ENCODE data around the gene BTBD18.

The BTBD18 gene

DNA sequence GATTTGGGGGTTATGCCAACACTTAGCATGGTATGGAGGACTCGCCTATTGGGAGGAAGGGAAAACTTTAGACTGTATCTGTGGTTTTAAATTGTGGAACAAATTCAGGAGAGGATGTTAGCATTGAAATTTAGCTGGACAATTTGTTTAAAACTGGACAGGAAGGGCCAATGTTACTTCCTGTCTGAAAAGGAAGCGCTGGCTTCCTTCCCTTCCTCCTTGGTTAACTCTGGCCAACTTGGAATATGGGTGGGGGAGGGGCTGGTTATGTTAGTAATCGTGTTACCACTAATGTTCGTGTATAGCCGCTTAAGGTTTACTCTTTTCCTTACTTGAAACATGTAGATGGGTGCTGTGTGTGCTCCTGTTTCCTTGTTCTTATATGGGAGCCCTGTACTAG is 23.9 kb upstream of the BTBD18 start:
- DNase-seq: no peak

DNA sequence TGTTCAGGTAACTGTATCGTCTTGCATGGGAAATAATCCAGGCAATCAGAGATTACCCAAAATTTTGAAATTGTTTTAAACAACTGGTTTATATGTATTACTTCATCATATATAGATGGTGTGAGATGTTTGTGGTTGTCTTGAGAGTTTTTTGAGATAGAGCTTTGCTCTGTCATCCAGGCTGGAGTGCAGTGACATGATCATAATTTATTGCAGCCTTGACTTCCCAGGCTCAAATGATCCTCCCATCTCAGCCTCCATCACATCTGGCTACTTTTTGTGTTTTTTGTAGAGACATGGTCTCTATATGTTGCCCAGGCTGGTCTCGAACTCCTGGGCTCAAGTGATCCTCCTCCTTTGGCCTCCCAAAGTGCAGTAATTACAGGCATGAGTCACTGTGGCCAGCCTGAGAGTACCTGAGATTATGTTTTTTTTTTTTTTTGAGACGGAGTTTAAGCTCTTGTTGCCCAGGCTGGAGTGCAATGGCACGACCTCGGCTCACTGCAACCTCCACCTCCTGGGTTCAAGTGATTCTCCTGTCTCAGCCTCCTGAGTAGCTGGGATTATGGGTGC is 21.5 kb upstream of the BTBD18 start:
- DNase-seq: no peak

DNA sequence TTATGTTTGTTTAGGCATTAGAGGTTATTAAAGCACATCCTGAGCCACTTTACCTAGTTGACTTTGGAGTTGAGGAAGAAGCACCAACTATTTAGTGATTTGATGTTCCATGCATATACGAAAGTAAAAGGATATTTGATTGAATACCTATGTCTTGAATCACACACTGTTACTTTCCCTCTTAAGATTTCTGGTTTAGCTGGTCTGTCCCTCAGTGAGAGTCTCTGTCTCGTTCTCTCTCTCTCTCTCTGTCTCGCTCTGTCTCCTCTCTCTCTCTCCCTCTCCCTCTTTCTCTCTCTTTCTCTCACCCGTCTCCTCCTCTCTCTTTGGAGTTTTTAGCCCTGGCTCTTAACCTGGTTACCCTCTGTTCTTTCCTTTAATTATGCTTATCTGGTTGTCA is 20.9 kb upstream of the BTBD18 start:
- no peak for DNase-seq

DNA sequence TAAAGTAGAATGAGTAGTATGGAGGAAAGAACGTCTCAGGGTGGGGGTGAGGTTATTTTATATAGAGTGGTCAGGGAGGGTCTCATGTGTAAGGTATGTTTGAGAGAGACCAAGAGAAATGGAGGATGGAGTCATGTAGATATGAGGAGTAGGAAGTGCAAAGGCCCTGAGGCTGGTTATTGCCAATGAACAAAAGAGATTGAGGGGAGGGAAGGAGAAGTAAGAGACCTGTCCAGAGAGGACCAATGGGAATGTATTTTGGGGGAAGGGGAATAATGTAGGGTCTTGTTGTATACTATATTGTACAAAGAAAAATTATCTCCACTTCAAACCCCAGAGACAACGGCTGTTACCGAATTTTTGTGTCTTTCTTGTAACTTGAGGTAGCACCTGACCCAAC is 19.7 kb upstream of the BTBD18 start:
- DNase-seq: no peak

DNA sequence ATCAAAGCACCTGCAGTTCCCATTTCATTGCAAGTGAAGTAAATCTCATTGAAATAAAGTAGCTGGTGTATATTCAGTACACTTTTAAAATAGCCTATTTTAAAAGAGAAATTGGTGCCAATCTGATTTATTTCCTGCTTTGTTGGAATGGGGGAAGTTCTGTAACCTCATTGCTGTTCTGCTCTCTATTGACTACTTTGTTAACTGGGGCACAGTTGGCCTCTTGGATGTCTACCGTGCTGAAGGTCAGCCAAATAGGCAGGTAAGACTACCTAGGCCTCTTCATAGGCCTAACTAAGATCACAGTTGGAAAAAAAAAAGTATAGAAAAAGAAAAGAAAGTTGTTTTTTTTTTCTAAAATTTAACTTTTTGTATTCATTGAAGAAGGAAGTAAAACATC is 19.2 kb upstream of the BTBD18 start:
- DNase-seq: no peak

DNA sequence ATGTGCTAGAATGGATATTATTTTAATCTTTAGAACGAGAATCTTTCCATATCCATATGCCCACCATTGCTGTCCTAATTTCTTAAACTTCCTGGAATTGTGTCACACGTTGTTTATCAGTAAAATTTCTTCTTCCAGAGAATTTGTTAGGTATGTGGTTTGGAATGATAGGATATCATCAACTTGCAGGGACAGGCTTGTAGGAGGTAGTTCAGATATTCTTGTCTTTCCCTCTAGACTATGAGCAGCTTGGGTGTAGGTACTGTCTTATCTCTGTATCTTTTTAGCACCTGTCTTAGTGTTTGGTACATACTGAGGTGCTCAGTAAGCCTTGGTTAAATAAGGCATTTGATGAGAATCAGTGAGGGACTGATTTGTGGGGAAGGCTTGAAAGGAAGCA is 13.4 kb upstream of the BTBD18 start:
- DNase-seq: no peak

DNA sequence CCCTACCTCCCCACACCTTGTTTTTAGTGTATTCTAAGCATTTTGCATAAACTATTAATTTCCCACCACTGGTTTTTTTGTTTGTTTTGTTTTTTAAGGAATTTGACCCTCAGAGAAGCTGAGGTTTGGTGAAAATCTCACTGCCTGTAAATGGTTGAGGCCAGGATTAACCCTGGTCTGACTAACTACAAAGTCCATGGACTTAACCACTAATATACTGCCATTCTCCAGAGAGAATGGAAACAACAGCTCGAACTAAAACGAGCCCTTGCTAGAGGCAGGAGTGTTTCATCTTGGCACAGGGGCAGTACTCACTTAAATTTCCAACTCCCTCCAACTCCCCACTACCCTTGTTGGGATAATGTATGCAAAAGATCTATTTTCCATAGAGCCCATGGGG is 12.9 kb upstream of the BTBD18 start:
- DNase-seq: no peak

DNA sequence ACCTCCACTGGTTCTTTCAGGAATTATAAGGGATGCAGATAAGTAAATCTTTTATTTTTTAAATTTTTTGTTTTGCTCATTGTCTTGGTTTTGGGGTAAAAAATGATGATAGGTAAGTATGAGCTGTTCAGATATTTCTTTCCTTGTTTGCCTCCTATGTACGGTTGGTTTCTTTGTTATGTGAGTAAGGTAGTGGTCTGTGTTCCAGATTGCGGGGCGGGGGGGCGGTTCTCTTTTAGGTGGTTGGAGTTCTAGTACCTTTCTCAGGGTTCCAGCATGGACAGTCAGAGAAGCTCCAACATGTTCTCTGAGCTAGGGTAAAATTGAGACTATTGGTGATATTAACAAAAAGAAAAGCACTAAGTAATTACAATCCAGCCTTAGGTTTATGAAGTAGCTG is 12.4 kb upstream of the BTBD18 start:
- DNase-seq: no peak

DNA sequence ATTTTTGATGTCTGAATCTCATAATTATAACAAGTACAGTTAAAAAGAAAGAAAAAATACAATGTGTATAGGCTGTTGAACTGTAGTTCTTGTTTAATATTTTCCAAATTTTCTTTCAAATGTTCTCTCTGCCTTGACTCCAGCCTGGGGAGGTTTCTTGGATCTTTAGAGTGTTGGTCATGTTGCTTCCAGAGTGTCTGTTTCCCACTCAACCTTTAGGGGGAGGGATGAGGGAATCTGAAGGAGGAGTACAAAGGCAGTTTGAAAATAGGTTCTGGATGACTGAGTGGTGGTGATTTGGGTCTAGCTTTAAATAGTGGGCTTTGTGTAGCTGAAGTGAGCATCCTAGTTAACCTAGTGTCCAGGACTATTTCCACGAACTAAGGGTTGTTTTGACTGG is 11.9 kb upstream of the BTBD18 start:
- DNase-seq: no peak

DNA sequence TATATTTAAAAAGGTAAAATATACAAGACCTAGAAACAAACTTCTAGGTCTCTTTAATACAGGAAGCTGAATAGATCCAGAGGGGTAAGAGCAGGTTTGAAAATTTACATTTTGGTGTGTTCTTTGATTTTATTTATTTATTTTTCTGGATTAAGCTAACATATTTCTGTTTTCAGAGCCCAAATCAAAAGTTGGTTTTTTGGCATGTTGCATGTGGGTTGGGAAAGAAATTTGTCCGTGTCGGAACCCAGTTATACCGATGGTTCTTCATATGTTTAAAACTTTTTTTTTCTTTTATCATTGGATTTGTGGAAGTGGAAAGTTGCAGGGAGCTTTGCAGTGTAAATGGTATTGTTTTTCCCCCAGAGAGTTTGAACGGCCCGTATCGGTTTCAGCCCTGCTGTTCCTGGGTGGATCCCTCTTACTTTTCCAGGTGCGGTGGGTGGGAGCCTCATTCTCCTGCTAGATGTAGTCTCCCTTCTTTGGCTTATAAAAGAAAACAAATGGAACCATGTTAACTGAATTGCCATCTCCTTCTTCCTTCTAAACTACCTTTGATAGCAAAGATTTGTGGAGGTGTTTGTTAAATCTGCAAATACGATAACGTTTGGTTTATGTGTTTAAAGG is 10.7 kb upstream of the BTBD18 start:
- no peak for DNase-seq

DNA sequence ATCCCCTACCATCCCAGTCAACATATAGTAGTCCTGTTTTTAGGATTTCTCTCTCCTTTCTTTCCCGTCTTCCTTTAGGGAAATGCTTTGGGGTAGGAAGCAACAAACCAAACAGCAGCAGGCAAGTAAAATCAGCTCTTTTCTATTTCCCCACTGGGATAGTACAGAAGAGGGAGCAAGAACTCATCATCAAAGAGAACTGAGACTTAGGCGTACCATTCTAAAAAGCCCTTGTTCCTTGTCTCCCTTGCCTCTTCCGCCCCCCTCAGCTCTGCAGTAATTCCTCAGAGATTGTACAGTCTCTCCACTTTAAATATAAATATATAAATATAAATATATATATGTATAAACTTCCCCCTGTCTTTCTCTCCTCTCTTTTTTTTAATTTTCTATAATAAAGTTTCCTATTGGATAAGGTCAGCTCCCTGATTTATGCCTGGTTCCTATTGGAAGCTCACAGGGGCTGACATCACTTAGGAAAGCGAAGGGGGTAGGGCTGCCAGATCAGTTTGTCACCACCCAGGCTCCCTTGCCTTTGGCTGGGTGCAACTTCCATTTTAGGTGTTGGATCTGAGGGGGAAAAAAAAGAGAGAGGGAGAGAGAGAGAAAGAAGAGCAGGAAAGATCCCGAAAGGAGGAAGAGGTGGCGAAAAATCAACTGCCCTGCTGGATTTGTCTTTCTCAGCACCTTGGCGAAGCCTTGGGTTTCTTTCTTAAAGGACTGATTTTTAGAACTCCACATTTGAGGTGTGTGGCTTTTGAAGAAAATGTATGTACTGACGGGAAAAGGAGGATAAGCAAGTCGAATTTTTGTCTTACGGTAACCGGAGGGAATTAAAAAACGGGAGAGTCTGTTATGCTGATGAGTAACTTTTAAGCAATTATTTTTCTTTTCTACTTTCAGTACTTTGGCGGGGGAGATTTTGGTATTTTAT is 9.9 kb upstream of the BTBD18 start, which contains the start of gene CTNND1:
CTNND1 (plus strand) TSS at position 502 of the 934 bp plus-strand sequence. CDS start 29,677 bp downstream, outside the sequence.
- no peak for DNase-seq

DNA sequence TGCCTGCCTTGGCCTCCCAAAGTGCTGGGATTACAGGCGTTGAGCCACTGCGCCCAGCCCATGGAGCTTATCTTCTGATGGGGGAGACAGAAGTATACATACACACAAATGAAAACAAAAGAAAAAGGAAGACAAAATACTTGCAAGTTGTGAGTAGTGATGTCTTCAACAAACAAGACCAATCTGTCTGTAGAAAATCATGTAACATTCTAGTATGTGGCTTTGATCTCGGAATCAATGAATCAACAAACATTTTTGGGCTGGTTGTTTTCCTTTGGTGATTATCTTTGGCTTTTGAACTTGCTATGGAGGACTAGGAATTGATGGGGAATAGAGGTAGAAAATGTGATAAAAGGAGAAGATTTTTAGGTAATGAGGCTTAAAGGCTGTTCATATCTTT is 6.6 kb upstream of the BTBD18 start:
- DNase-seq: no peak

DNA sequence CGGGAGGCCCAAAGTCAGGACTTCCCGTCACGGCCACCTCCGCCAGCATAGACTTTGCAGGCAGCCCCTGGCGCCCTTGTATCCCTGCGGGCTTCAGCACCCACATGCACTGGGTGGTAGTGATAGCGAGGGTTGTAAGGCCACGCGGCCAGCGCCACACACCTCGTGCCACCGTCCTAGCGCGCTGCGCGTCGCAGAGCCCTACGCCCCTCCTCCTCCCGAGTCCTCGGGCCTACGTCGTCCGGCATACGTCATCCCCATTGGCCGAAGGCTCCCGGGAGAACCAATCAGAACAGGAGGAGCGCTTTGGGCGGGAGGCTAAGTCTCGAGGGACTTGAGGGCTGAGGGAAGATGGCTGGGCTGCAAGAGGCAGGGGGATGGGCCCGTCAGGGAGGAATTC is 1.3 kb upstream of the BTBD18 start:
- no peak for DNase-seq

DNA sequence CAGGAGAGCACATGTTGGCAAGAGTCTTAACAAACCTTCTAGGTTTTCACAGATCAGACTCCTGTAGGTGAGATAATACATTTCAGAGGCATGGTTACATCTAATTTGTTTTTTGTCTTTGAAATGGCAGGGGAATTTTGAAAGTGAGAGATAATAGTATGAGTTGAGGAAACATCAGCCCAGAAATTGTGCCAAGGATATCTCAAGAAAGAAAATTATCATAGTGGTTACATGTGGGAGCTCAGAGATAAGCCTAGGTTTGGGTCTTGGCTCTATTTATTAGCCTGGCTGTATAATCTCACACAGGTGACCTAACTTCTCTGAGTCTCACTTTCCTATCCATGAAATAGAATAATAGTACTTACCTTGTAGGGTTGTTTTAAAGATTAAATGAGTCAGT is 443 bp downstream of the BTBD18 start:
- no peak for DNase-seq

DNA sequence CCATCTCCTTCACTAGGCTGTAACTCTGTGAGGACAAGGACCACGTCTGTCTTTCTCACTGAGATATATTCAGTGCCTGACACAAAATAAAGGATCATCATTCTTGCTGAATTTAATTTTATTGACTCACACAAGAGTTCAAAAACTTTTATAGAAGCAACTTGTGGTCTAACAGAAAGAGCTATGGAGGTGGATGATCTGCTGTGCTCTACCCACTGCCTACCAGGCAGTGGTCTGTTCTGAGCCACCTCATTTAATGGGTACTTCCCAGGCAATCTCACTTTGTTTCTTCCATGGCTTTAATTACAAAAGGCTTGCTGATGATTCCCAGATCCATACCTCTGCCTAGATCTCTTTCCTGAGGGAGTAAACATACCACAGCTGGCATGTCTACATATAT is 4.7 kb downstream of the BTBD18 start:
- DNase-seq: no peak

DNA sequence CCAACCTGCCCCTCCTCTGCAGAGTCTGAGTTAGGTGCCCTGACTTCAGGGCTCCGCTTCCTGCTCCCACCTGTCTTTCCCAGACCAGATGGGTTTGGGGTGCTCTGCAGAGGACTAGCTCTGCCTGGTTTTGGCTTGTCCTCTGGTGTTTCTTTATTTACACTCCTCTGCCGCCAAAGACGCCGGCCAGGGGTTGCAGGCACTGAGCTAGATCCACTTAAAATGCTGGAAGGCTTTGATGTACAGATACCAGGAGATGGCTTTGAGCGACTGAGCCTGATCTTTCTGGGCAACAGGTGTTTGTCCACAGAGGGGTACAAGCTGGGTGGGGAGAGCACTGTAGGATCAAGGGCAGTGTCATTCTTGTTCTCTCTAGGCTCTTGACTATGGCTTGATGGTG is 6.4 kb downstream of the BTBD18 start:
- DNase-seq: no peak

DNA sequence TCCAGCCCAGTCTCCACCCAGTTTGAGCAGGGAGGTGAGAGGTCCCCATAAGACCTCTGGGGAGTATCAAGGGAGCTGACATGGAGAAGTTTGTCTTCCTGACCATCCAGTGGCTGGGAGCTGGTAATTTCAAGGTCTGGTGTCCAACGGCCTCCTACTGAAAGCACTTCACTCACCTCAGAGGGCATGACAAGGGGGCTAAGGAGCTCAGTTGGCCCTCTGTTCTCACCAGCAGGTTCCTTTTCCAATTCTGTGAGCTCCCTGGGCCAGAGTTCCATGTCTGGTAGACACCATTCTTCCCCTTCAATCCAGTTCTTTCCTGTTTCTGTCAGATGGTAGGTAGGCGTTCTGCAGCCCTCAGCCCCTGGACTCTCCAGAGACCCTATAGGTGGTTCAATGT is 7.3 kb downstream of the BTBD18 start:
- no peak for DNase-seq

DNA sequence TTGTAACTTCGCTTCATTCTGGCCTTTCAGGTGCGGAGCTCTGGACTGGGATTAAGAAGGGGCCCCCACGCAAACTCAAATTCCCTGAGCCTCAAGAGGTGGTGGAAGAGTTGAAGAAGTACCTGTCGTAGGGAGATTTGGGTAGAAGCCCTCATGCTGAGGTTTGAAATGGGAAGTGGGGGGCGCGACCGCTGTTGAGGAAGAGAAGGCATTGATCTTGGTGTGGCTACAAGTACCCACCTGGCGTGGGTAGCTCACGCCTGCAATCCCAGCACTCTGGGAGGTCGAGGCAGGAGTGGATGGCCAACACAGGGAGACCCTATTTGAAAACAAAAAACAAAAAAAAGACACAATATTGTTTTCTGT is 9.5 kb downstream of the BTBD18 start:
- DNase-seq: no peak

DNA sequence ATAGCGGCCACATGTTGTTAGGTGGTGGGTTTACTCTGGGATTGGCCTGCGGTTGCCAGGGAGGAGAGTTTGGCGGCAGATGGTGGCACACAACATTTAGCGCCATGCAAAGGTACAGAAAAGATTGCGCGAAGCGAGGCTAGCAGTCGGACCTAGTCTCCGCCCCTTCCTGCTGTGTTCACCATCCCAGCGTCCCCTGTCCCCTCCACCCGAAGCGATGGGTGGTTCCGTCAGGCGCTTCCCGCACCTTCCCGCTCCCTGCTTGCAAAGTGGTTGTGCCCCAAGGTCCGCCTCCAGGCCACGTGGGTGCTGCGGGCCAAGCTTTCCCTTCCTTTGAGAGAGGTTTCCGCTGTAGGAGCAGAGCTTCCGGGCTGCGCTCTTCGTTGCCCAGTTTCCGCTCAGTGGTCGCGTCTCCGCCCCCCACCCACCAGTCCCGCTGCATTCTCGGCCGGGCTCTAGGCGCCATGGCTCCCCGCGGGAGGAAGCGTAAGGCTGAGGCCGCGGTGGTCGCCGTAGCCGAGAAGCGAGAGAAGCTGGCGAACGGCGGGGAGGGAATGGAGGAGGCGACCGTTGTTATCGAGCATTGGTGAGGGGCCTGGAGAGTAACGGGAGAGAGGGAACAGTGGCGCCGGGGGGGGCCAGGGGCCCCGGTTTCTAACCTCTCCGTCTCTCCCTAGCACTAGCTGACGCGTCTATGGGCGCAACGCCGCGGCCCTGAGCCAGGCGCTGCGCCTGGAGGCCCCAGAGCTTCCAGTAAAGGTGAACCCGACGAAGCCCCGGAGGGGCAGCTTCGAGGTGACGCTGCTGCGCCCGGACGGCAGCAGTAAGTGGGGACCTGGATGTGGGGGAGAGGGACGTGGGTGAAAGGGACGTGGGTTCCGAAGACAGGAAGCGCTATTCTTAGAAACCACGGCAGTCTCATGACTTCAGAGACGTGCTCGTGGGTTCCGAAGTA is 10.2 kb downstream of the BTBD18 start, which contains the start of gene SELENOH:
SELENOH (plus strand) TSS at position 360 of the 955 bp plus-strand sequence; CDS start at position 465, 105 bp downstream.
- DNase-seq: peak; percentile 97

DNA sequence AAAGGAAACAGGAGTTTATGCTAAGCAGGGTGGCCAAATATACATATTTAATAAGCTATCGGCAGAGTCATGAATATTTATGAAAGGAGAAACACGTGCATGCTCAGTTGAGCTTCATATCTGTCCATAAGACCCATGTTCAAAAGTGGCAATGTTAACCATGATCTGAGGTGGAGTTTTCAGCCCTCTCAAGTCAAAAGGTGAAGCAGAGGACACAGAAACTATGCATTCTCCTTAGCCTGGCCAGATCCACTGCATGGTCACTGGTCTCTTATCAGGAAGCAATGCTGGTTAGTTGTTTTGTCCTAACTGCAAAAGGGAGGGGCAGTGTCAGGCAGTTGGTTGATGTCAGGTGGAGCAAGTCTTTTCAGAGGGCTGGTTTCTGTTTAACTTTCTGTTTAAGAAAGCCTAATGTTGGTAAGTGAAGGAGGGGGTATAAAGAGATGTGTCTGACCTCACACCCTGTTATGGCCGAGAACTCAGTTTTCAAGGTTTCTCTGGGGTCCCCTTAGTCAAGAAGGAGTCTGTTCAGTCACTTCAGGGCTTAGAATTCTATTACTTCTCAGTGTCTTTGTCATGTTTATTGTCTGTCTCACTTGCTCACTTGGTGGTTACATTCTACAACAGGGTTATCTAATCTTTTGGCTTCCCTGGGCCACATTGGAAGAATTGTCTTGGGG is 15.9 kb downstream of the BTBD18 start:
- DNase-seq: no peak

DNA sequence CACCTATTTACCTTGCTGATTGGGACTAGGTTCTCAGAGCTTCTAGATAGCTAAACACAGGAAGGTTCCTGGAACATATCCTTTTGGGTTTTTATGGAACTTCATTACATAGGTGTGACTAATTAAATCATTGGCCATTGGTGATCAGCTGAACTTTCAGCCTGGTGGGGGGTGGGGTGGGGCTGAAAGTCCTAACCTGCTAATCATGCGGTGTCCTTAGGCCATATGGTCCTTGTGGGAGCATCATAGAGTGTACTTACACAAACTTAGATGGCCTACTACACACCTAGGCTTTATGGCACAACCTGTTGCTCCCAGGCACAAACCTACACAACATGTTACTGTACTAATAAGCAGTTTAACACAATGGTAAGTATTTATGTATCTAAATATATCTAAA is 19.0 kb downstream of the BTBD18 start:
- DNase-seq: no peak

DNA sequence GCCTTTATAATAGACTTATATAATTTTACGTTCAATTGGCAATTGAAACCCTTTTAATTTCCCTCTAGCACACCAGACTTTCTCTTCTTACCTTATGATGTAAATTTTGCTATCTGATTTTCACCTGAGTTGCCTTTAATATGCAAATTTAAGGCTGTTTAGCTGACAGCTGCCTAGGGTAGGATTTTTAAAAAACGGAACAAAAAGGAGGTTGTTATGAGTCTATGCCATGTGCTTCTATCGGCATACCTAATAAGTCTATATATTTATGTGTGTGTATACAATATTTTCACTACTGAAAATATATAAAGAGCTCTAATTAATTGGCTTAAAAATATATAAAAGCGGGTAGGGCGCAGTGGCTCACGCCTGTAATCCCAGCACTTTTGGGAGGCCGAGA is 22.1 kb downstream of the BTBD18 start:
- no peak for DNase-seq

Measured in activated effector memory CD4-positive, alpha-beta T cell treated with anti-CD3 and anti-CD28 coated beads, Interleukin-2, amount 50 U/mL, for 16 hours (primary cell).